ENCODE results near the gene PIP5K1B. TPM values are rescaled to one million over a fixed set of nuclear protein-coding genes. Genes with fewer than 3 reads are reported as not detected.

The PIP5K1B gene
- total and polyA plus RNA-seq, 2 experiments from 2014 or later: 1.3 to 2.8 TPM

GRCh38 chr9:68708513-68708912 is 3.5 kb downstream of the PIP5K1B start:
- H3K4me1 Mint-ChIP-seq: peaks cover 32% of the 10 kb centered on the region
- H3K27me3 ChIP-seq (ENCODE audit: insufficient read depth): peaks cover 42% of the 10 kb centered on the region
- peaks cover 8% of the 10 kb centered on the region for H3F3A ChIP-seq (replicated peaks; ENCODE audit: low read depth)
- TF ChIP-seq NANOG (IDR thresholded peaks at IDR 0.05; ENCODE audit: borderline replicate concordance) (no peak), ZNF114 (CRISPR knock-in tag; IDR thresholded peaks at IDR 0.05) (no peak), JUNB (IDR thresholded peaks at IDR 0.05; ENCODE audit: unreplicated experiment) (no peak), ZNF462 (CRISPR knock-in tag; IDR thresholded peaks at IDR 0.05) (no peak), ZNF331 (CRISPR knock-in tag; IDR thresholded peaks at IDR 0.05; ENCODE audit: low read depth) (no peak), EZH2phosphoT487 (IDR thresholded peaks at IDR 0.05; ENCODE audit: unreplicated experiment) (no peak), STAT1 (IDR thresholded peaks at IDR 0.05; ENCODE audit: unreplicated experiment) (no peak), CREB1 (CRISPR knock-in tag; IDR thresholded peaks at IDR 0.05; ENCODE audit: low read depth) (no peak), EZH2 (IDR thresholded peaks at IDR 0.05; ENCODE audit: low read depth, unreplicated experiment) (no peak), REST (IDR thresholded peaks at IDR 0.05; ENCODE audit: unreplicated experiment) (no peak), POLR2AphosphoS5 (IDR thresholded peaks at IDR 0.05; ENCODE audit: low read depth) (no peak)
- TF ChIP-seq, protein P1, sequence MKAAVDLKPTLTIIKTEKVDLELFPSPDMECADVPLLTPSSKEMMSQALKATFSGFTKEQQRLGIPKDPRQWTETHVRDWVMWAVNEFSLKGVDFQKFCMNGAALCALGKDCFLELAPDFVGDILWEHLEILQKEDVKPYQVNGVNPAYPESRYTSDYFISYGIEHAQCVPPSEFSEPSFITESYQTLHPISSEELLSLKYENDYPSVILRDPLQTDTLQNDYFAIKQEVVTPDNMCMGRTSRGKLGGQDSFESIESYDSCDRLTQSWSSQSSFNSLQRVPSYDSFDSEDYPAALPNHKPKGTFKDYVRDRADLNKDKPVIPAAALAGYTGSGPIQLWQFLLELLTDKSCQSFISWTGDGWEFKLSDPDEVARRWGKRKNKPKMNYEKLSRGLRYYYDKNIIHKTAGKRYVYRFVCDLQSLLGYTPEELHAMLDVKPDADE (IDR thresholded peaks at IDR 0.05): no peak
- TF ChIP-seq, protein P2, sequence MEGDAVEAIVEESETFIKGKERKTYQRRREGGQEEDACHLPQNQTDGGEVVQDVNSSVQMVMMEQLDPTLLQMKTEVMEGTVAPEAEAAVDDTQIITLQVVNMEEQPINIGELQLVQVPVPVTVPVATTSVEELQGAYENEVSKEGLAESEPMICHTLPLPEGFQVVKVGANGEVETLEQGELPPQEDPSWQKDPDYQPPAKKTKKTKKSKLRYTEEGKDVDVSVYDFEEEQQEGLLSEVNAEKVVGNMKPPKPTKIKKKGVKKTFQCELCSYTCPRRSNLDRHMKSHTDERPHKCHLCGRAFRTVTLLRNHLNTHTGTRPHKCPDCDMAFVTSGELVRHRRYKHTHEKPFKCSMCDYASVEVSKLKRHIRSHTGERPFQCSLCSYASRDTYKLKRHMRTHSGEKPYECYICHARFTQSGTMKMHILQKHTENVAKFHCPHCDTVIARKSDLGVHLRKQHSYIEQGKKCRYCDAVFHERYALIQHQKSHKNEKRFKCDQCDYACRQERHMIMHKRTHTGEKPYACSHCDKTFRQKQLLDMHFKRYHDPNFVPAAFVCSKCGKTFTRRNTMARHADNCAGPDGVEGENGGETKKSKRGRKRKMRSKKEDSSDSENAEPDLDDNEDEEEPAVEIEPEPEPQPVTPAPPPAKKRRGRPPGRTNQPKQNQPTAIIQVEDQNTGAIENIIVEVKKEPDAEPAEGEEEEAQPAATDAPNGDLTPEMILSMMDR (conservative IDR thresholded peaks at IDR 0.05; ENCODE audit: low read depth in 2 of 2): no peak
- no peak overlapping the region for H2AFZ ChIP-seq
- H3K36me3 Mint-ChIP-seq (ENCODE audit: low read depth): no peaks in the 10 kb centered on the region; the same call in 2 of the 3 replicates
- H3K4me2 ChIP-seq: no peak overlapping the region
- no peak overlapping the region for H3K27ac ChIP-seq (ENCODE audit: low read depth)
- no peak overlapping the region for H3K4me3 Mint-ChIP-seq
- no peak overlapping the region for H3K4me3 ChIP-seq
- H4K20me1 ChIP-seq (replicated peaks; ENCODE audit: insufficient read depth): 0 out of 2 replicates have a peak, but pooled peaks cover 3% of the 10 kb centered on the region
- H3K9me2 ChIP-seq (ENCODE audit: insufficient read depth): no peaks in the 10 kb centered on the region
- H3K9me3 Mint-ChIP-seq: no peaks in the 10 kb centered on the region
- DNase-seq (ENCODE audit: low spot score): no peak
- ATAC-seq: no peak
- H3K27me3 Mint-ChIP-seq (ENCODE audit: insufficient read depth, low read depth, poor library complexity): peaks cover 20% of the 10 kb centered on the region
- H3K79me2 ChIP-seq (replicated peaks; ENCODE audit: insufficient read depth): peaks cover 5% of the 10 kb centered on the region; the same call in 1 of the 2 replicates
- peaks cover 23% of the 10 kb centered on the region for H3K4me1 ChIP-seq (ENCODE audit: insufficient read depth)
- H3K36me3 ChIP-seq (ENCODE audit: insufficient read depth): no peaks in the 10 kb centered on the region; the same call in 1 of the 2 replicates
- H3K27ac Mint-ChIP-seq: no peak overlapping the region

All from GM23338 (cell line).